GM11168 (cell line): Measurements from ENCODE around the gene EXOC7.
"Not testable (repeated sequence)": the region's sequence is repeated elsewhere in the genome, so short reads cannot be mapped to it uniquely, and the experiment has no call there.

Experiments used
- in situ Hi-C: fragments of 300-500 bp; cut with MboI; formaldehyde crosslinking; loops from one replicate; pipeline ENCODE4 v1.12.0; 2022; ENCODE audit warnings: low sequenced_read_pairs; ENCODE audit not compliant: unreplicated experiment

The EXOC7 gene

DNA sequence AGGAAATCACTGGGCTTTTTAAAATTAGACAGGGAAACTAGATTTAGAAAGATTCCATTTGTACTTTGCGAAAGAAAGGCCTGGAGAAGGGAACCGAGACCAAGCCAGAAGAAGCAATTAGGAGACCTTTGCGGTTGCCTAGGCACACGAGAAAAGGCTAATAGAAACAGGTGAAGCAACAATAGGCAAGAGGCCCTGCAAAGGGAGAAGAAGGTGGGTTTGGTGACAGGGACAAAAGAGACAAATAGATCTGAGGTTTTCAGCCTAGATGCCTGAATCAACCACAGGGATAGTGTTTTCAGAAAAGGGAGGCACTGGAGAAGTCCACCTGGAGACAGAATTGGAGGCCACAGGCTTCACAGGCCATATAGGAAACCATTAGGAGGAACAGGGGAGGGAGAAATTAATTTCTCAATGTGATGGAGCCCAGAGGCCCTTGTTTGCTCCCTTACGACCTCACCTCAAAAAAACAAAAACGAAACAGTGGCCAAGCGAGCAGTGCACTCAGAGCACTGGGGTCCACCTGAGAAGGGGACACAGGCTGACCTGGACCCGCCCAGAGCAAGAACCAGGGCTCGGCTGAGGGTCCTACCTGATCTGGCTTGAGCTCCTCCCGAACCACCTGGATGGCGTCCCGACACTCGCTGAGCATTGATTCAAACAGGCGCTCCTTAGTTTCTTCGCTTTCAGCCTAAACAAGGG lies 53.6 kb downstream of the EXOC7 start:
- in situ Hi-C loops = no loop called here

DNA sequence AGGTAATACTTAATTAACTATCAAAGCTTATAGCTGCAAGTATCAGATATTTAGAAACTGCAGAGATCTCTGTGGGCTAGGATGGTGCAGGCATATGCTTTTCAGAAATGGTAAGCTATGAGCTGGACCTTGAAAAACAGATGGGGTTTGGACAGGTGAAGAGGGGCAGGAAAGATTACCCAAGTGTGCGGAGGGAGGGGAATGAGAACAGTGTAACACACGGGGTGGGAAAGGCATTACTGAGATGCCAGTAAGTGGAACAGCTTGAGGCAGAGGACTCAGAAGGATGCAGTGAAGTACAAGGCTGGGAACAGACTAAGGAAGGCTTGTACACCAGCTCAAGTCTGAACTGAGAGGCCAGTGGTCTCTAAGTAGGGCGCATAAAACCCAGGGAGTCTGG lies 54.3 kb downstream of the EXOC7 start:
- in situ Hi-C loops = no loop called here

DNA sequence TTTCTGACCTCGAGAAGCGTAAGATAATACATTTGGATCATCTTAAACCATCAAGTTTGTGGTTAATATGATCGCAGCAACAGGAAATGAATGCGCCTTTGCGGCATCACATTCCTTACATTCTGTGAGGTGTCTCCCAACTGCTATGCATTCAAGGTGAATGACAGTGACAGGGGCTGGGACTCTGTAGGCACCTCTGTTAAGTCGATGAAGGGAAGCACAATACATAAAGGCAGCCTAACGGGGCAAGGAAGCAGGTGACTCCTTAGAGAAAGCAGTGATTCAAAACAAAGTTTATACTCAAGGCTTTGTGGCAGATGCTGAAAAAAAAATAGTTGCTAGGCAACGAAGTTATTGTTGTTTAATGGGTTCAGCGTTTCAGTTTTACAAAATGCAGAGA lies 54.9 kb downstream of the EXOC7 start:
- in situ Hi-C loops = no loop called here

DNA sequence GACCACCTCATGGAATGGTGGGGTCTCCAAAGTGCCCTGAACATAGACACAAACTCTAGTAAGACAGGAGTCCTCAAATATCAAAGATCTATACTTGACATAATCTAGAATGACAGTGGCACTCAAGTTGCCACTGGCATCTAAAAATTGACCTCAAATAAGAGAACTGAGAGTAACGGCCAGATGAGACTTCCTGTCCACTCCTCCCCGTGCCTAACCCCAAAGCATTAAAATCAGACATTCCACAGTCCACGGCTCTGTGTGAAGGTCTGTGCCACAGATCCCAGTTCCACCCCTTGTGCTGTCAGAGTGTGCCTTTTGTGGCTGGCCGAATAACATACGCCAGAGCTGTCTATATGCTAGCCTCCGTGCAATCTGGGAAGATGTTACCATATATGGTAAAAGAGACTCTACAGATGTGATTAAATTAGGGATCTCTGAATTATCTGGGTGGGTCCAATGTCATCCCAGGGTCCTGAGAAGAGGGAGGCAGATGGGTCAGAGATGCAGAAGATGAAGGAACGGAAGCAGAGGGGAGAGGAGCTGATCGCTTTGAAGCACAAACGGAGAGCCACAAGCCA lies 55.5 kb downstream of the EXOC7 start:
- in situ Hi-C loops = no loop called here

DNA sequence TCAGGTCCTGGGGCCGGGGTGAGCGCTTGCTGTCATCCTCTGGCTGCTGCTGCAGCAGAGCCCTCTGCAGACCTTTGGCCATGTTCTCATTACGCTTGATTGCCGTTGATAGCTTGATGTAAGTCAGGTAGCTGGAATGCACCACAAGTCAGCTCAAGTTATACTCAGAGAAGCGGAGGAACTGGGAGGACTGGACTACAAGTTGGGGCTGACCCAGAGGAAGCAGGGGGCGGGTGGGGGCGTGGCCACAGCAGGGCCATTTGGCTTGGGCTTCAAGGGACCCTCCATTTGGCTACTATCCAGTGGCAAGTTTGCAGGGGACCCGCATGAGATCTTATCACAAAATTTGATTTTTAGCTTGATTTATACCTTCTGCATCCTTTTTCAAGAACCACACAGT lies 57.5 kb downstream of the EXOC7 start:
- in situ Hi-C loops = no loop called here

DNA sequence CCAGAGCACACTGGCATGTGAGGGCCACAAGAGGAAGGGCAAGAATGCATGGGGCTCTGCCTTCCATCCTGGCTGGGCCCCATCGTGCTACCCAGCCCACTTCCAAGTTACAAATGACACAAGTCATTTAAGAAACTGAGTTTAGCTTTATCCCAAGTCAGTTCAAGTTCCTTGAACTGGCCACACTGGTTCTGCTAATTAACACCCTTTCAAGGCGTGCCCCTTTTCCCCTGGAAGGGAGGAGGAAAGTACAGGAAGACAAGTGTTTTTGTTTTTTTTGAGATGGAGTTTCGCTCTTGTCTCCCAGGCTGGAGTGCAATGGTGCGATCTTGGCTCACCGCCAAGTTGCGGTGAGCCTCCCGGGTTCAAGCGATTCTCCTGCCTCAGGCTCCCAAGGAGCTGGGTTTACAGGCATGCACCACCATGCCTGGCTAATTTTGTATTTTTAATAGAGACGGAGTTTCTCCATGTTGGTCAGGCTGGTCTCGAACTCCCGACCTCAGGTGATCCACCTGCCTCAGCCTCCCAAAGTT lies 59.0 kb downstream of the EXOC7 start:
- in situ Hi-C loops = not testable (repeated sequence)

DNA sequence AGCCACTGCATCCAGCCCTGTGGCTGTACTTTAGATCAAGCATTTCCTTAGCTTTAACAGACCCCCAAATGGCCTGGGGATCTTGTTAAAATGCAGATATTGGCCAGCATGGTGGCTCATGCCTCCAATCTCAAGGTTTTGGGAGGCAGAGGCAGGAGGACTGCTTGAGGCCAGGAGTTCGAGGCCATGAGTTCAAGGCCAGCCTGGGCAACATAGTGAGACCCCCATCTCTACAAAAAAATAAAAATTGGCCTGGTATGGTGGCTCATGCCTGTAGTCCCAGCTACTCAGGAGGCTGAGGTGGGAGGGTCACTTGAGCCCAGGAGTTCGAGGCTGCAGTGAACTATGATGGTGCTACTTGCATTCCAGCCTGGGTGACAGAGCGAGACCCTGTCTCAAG lies 60.7 kb downstream of the EXOC7 start:
- in situ Hi-C loops = not testable (repeated sequence)

DNA sequence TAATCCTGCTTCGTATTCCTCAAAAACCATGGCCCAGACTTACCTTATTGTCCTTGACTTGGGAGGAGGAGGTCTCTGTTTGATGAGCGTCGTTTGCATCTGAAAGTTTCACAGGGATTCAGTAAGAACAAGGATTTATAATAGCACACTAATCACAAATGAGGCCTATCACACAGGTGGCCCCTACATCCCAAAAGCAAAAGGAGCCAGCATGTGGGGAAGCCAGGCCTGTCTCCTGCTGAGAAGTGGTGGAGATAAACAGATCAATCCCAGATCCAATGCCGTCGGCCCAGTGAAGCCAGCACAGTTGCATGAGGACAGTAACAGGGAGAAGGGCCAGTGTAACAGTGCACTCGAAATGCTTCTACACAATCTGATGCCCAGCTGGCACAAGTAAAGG lies 63.2 kb downstream of the EXOC7 start:
- in situ Hi-C loops = no loop called here

DNA sequence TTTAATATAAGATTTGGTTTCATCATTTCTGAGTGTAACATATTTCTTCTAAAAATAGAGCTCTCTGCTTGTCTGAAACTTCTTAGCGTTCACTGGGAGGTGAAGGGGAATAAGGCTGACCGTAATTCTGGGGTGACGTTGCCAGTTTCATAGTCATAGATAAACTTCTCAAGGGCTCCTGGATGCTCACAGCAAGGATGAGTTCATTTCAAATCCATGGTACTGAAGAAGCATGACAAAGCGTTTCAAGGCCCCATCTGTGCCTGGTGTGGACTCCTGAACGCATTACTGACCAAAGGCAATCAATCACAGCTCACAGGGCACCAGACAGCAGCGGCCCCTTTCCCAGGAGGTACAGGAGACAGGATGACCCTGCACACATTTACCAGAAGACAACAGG lies 64.5 kb downstream of the EXOC7 start:
- in situ Hi-C loops = no loop called here

DNA sequence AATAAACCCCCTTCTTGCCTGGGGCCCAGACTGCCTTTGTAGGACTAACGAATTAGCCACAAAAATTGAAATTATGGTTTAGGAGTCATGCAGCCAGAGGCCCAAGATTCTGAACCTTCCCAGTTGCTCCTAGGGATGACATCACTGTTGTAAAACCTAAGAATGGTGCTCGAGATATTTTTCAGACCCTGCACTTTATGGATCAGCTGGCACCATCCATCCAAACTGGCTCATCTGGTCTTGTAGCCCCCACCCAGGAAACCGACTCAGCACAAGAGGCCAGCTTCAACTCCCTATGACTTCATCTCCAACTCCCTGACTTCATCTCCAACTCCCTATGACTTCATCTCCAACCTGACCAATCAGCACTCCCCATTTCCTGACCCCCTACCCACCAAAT lies 65.5 kb downstream of the EXOC7 start:
- in situ Hi-C loops = no loop called here

DNA sequence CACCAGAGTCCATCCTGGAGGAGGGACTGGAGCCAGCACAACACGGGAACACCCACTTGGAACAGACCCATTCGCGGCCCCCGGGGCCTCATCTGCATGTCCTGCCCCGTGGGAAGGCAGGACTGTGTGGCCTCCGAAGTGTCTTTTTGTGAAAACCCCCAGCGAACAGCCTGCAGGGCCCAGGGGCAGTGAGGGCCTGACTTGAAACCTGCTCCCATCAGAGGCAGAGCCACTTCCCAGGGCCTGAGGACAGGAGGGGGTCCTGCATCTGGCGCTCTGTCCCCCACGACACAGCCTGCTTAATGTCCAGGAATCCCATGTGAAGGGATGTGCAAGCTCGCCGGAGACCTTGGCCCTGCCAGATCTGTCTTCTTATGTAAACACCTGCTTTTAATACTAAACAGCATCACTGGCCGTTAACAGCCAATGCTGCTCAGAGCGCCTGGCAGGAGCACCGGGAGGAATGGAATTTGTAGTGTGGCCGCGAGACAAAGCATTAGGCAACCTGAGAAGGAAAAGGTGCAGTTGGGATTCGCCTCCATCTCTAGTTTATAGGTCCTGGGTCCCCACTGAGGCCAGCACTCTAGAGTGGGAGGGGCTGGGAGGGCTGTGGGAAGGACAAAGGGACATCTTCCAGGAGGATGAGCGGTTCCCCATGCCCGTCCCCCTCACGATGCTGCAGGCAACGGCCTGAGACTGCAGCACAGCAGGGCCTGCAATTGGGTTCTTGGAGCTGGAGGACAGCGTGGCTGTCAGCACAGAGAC lies 66.9 kb downstream of the EXOC7 start:
- in situ Hi-C loops = no loop called here

DNA sequence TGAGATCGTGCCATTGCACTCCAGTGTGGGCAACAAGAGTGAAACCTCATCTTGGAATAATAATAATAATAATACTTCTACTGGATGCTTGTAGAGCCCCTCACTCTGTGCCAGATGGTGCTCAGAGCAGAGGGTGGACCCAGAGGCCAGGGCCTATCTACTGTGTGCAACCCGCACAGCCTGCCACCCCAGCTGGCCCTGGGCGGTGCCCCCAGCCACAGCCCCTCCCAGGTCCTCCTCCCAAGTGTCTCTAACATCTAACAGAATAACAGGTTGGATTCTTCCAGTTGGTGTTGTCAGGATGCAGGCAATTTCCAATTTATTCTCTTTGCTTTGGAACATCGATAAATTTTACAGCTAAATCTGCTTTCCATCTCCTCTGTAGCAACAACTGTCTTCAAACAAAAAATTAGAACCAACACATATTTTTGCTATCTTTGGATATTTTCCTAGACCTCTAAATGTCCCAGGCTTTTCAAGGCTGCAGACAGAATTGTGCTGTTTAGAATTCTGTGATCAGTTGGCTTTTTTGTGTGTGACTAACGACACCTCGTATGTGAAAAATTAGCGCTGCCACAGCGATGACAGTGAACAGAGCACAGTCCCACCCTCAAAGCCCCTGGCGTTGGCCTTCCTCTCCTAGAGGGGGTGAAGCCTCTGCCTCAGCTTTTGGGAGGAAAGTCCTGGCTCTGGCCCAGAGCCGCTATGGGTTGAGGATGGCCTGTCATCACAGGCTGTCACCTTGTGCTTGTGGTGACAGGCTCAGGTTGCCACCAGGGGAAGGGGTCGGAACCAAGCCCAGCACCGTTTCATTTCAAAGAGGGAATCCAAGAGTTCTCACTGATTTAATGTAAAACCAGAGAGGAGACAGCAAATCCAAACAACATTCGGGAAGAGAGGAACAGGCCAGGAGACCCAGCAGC lies 68.9 kb downstream of the EXOC7 start:
- in situ Hi-C loops = no loop called here

DNA sequence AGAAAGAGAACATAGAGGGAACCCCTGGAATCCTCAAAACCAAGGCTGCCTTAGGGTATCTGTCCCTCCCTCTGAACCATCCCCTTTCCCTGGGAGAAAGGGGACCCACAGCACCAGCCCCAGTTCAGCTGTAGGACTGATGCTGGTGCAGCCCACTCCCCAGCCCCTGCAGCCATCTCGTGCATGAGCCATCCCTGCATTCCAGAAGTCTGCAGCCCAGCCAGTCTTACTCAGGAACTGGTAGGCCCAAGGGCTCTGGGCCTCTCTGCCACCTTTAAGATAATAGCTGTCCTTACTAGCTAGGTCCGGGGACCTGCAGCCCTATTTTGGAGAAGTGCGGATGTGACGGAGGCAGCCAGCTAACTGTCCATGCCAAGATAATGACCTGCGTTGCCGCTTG lies 70.4 kb downstream of the EXOC7 start:
- in situ Hi-C loops = no loop called here

DNA sequence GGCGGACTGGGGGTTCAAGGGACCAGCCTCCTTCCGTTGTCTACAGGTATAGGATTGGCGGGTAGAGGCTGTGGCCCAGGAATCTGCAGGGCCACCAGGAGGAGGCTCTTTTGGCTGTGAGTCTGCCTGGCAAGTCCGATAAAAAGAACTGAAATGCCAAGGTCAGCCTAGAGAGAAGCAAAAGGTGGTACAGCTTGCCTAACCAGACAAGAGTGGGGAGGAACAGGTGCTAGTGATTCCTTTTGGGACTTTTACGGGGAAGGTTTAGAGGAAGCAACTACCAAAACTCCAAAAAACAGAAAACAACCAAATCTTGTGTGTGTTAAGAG lies 70.8 kb downstream of the EXOC7 start:
- in situ Hi-C loops = no loop called here

DNA sequence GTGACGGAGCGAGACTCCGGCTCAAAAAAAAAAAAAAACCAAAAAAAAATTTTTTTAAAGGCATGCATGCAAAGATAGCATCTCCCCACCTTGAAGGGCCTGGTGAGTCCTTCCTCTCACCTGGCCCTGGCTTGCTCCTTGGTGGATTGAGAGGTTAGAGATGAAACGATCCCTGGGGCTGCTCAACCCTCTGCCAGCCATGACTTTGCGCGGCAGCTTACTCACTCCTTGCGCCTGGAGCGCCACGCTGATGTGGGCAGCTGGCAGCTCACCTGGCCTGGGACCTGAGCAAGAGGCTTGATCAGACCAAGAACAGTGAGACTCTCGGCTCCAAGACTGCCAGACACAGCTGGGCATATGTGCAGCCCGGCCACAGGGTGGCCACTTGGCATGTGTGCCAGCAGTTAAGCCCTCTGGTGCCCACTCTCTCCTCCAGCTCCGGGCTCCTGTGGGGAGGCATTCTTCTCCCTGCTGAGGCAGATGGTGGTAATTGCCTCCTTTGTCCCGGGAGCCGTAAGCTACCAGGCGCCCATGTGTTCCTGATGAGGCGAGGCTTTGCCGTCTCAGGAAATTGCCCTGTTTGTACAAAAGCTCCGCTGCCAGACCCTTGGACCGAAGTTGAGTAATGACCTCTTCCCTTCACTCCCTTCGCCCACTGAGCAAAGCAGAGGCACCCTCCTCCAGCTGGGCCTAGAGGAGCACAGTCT lies 71.4 kb downstream of the EXOC7 start:
- in situ Hi-C loops = no loop called here
